Heart left ventricle (tissue), 13 donors: ENCODE measurements around the gene TFDP1.

Source experiments
- POLR2A ChIP-seq, 2 donors: fragments of 450-650 bp; IDR thresholded peaks; one replicate each; pipeline ENCODE4 v1.6.1; 2017; ENCODE audit warnings: antibody characterized with exemption in 2 of 2, mild to moderate bottlenecking in 2 of 2, moderate library complexity in 2 of 2
- TF ChIP-seq, protein P1 (sequence below), 12 donors: fragments of 200-600 bp; sonication (generic) in 4 of 12; IDR thresholded peaks; one replicate each; pipeline versions ENCODE4 v1.5.0 to v1.8.0; 2018 to 2022; ENCODE audit warnings: antibody characterized with exemption in 12 of 12, mild to moderate bottlenecking in 5 of 12
- donor health status: ischemic (EF 13 %, LVEDD 7.1; RV severe dilation, severe dysfunction).
- donor health status: DM: no; HTN: yes; CAD: no.
- donor health status: DM: no; HTN: no; CAD: no.
- donor health status: ischemic (EF 25% LVEDD 6.9; RV normal size, moderate dysfunction).
- donor health status: ischemic (EF 25% LVEDD 5.7; RV mildly dilated, moderate dysfunction).
- donor health status: ischemic (EF 35%, LVEDD 5.7; RV mildly dilated, moderate dysfunction).
- donor health status: nonischemic (EF 11% LVEDD 7.7; RV severe dilation, severe dysfunction).
- donor health status: DM: yes; HTN: yes; CAD: no.
- donor health status: PGD.
- donor health status: ischemic (EF 29% LVEDD 5.4; RV normal size, mild dysfunction).
- donor health status: nonischemic (EF 23%, LVEDD 6.1; RV moderate dilation, normal function).

DNA sequence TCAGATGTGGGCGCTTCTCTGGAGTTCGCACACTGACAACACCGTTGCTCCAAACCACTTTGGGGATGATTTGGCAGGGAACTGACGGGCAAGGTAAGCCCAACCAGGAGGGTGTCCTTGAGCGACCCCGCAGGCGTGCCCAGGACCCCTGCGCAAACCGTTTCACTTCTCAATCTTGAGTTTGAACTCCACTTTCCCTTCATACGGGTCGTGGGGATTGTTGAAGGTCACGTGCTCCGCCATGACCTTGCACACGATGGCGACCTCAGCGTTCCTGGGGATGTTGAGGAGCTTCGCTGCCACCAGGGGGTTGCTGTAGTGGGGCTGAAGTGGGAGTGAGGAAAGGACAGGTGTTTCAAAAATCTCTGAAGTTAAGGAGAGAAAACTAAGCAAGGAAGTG lies 64.7 kb downstream of the TFDP1 start:
- TF ChIP-seq, protein P1, sequence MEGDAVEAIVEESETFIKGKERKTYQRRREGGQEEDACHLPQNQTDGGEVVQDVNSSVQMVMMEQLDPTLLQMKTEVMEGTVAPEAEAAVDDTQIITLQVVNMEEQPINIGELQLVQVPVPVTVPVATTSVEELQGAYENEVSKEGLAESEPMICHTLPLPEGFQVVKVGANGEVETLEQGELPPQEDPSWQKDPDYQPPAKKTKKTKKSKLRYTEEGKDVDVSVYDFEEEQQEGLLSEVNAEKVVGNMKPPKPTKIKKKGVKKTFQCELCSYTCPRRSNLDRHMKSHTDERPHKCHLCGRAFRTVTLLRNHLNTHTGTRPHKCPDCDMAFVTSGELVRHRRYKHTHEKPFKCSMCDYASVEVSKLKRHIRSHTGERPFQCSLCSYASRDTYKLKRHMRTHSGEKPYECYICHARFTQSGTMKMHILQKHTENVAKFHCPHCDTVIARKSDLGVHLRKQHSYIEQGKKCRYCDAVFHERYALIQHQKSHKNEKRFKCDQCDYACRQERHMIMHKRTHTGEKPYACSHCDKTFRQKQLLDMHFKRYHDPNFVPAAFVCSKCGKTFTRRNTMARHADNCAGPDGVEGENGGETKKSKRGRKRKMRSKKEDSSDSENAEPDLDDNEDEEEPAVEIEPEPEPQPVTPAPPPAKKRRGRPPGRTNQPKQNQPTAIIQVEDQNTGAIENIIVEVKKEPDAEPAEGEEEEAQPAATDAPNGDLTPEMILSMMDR (IDR thresholded peaks at IDR 0.05) = no peak
- TF ChIP-seq POLR2A (IDR thresholded peaks at IDR 0.05) = no peak
